ENCODE measurements around the gene CARD11. TPM values are rescaled to one million over a fixed set of nuclear protein-coding genes. Genes with fewer than 3 reads are reported as not detected.

CARD11 gene
- total and polyA plus RNA-seq, 2 of the 13 experiments (the other 11 are each of a cell fraction or from before 2014, with no cell fraction given) = 0.04 TPM; not detected in 1

DNA sequence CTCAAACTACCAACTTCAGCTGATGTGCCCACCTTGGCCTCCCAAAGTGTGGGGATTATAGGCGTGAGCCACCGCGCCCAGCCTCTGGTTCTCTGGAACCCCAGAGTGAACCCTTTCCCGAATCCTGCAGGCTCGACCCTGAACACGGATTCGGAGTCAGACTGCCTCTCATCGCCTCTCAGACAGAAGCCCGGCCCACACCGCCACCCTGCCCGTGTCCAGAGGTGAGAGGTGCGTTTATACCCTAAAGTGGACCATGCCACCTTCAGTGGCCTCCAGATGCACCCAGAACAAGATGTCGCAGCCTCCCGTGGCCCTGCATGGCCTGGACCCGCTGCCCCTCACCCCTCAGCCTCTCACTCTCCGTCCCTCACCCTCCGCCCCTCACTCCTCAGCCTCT lies 134.6 kb downstream of the CARD11 start (continued):
- TF ChIP-seq, protein P1, sequence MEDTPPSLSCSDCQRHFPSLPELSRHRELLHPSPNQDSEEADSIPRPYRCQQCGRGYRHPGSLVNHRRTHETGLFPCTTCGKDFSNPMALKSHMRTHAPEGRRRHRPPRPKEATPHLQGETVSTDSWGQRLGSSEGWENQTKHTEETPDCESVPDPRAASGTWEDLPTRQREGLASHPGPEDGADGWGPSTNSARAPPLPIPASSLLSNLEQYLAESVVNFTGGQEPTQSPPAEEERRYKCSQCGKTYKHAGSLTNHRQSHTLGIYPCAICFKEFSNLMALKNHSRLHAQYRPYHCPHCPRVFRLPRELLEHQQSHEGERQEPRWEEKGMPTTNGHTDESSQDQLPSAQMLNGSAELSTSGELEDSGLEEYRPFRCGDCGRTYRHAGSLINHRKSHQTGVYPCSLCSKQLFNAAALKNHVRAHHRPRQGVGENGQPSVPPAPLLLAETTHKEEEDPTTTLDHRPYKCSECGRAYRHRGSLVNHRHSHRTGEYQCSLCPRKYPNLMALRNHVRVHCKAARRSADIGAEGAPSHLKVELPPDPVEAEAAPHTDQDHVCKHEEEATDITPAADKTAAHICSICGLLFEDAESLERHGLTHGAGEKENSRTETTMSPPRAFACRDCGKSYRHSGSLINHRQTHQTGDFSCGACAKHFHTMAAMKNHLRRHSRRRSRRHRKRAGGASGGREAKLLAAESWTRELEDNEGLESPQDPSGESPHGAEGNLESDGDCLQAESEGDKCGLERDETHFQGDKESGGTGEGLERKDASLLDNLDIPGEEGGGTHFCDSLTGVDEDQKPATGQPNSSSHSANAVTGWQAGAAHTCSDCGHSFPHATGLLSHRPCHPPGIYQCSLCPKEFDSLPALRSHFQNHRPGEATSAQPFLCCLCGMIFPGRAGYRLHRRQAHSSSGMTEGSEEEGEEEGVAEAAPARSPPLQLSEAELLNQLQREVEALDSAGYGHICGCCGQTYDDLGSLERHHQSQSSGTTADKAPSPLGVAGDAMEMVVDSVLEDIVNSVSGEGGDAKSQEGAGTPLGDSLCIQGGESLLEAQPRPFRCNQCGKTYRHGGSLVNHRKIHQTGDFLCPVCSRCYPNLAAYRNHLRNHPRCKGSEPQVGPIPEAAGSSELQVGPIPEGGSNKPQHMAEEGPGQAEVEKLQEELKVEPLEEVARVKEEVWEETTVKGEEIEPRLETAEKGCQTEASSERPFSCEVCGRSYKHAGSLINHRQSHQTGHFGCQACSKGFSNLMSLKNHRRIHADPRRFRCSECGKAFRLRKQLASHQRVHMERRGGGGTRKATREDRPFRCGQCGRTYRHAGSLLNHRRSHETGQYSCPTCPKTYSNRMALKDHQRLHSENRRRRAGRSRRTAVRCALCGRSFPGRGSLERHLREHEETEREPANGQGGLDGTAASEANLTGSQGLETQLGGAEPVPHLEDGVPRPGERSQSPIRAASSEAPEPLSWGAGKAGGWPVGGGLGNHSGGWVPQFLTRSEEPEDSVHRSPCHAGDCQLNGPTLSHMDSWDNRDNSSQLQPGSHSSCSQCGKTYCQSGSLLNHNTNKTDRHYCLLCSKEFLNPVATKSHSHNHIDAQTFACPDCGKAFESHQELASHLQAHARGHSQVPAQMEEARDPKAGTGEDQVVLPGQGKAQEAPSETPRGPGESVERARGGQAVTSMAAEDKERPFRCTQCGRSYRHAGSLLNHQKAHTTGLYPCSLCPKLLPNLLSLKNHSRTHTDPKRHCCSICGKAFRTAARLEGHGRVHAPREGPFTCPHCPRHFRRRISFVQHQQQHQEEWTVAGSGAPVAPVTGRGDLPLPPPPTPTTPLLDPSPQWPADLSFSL (CRISPR knock-in tag; IDR thresholded peaks at IDR 0.05) = no peak
- TF ChIP-seq ESRRA (CRISPR knock-in tag; IDR thresholded peaks at IDR 0.05; ENCODE audit: low read depth) (no peak), MAFG (CRISPR knock-in tag; IDR thresholded peaks at IDR 0.05) (no peak), NPAS2 (CRISPR knock-in tag; IDR thresholded peaks at IDR 0.05; ENCODE audit: borderline replicate concordance) (no peak), ZNF282 (IDR thresholded peaks at IDR 0.05; ENCODE audit: partially characterized antibody) (no peak), ZNF746 (CRISPR knock-in tag; IDR thresholded peaks at IDR 0.05) (no peak), ZEB1 (IDR thresholded peaks at IDR 0.05; ENCODE audit: insufficient replicate concordance, low read depth) (no peak), HOXA5 (CRISPR knock-in tag; IDR thresholded peaks at IDR 0.05) (no peak)
- TF ChIP-seq, protein P2, sequence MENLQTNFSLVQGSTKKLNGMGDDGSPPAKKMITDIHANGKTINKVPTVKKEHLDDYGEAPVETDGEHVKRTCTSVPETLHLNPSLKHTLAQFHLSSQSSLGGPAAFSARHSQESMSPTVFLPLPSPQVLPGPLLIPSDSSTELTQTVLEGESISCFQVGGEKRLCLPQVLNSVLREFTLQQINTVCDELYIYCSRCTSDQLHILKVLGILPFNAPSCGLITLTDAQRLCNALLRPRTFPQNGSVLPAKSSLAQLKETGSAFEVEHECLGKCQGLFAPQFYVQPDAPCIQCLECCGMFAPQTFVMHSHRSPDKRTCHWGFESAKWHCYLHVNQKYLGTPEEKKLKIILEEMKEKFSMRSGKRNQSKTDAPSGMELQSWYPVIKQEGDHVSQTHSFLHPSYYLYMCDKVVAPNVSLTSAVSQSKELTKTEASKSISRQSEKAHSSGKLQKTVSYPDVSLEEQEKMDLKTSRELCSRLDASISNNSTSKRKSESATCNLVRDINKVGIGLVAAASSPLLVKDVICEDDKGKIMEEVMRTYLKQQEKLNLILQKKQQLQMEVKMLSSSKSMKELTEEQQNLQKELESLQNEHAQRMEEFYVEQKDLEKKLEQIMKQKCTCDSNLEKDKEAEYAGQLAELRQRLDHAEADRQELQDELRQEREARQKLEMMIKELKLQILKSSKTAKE (CRISPR knock-in tag; IDR thresholded peaks at IDR 0.05; ENCODE audit: borderline replicate concordance) = no peak
- TF ChIP-seq, protein P3, sequence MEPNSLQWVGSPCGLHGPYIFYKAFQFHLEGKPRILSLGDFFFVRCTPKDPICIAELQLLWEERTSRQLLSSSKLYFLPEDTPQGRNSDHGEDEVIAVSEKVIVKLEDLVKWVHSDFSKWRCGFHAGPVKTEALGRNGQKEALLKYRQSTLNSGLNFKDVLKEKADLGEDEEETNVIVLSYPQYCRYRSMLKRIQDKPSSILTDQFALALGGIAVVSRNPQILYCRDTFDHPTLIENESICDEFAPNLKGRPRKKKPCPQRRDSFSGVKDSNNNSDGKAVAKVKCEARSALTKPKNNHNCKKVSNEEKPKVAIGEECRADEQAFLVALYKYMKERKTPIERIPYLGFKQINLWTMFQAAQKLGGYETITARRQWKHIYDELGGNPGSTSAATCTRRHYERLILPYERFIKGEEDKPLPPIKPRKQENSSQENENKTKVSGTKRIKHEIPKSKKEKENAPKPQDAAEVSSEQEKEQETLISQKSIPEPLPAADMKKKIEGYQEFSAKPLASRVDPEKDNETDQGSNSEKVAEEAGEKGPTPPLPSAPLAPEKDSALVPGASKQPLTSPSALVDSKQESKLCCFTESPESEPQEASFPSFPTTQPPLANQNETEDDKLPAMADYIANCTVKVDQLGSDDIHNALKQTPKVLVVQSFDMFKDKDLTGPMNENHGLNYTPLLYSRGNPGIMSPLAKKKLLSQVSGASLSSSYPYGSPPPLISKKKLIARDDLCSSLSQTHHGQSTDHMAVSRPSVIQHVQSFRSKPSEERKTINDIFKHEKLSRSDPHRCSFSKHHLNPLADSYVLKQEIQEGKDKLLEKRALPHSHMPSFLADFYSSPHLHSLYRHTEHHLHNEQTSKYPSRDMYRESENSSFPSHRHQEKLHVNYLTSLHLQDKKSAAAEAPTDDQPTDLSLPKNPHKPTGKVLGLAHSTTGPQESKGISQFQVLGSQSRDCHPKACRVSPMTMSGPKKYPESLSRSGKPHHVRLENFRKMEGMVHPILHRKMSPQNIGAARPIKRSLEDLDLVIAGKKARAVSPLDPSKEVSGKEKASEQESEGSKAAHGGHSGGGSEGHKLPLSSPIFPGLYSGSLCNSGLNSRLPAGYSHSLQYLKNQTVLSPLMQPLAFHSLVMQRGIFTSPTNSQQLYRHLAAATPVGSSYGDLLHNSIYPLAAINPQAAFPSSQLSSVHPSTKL (CRISPR knock-in tag; IDR thresholded peaks at IDR 0.05) = no peak
